Large intestine (tissue), 3 donors: ENCODE results near the gene SPATA3. TPM values are rescaled to one million over a fixed set of nuclear protein-coding genes. Genes with fewer than 3 reads are reported as not detected.
"Not testable (repeated sequence)": the region's sequence is repeated elsewhere in the genome, so short reads cannot be mapped to it uniquely, and the experiment has no call there.

Source experiments
- DNase-seq, 2 donors: peaks; one replicate each; pipeline versions ENCODE4 v3.0.0 to v3.0.0-alpha.2; 2013
- H3K27ac ChIP-seq: one replicate; pipeline ENCODE4 v1.5.1; 2013; ENCODE audit warnings: low read length
- H3K27me3 ChIP-seq: 2 replicates; pipeline ENCODE4 v1.6.1; 2013; ENCODE audit warnings: low read length; ENCODE audit not compliant: control insufficient read depth, insufficient read depth
- H3K36me3 ChIP-seq: 2 replicates; pipeline ENCODE4 v1.6.1; 2013; ENCODE audit warnings: low read length; ENCODE audit not compliant: control insufficient read depth, insufficient read depth
- H3K4me1 ChIP-seq: one replicate; pipeline ENCODE4 v1.6.1; 2013; ENCODE audit warnings: low read length; ENCODE audit not compliant: control insufficient read depth, insufficient read depth
- H3K4me3 ChIP-seq: one replicate; pipeline ENCODE4 v1.5.1; 2013; ENCODE audit warnings: low read length
- H3K9me3 ChIP-seq: one replicate; pipeline ENCODE4 v1.6.1; 2013; ENCODE audit warnings: mild to moderate bottlenecking, low read depth, low read length, moderate library complexity; ENCODE audit not compliant: control insufficient read depth
- WGBS: methylation state at CpG from one replicate; pipeline ENCODE4 v1.1.5; 2013; ENCODE audit warnings: low lambda C conversion rate; ENCODE audit not compliant: insufficient coverage; 5-methylcytosine and 5-hydroxymethylcytosine counted together
- polyA plus RNA-seq: library from polyadenylated mRNA; unstranded; fragments of 120-200 nt; gene quantifications from one replicate; pipeline ENCODE4 v1.2.1, GENCODE V29; 2013

SPATA3 gene
- polyA plus RNA-seq, 1 donor, result not detected

GRCh38 chr2:230955163-230955737 lies 40.7 kb upstream of the SPATA3 start:
- H3K36me3 ChIP-seq, result no peaks in the 10 kb centered on the region
- H3K4me3 ChIP-seq, result no peak overlapping the region
- WGBS, result no CpG with 5 or more reads among the region's 1 CpG
- DNase-seq, result no peak
- H3K27ac ChIP-seq, result no peak overlapping the region
- peaks cover 22% of the 10 kb centered on the region for H3K27me3 ChIP-seq
- no peaks in the 10 kb centered on the region for H3K9me3 ChIP-seq
- H3K4me1 ChIP-seq, result peaks cover 5% of the 10 kb centered on the region

GRCh38 chr2:230956827-230957755 lies 38.8 kb upstream of the SPATA3 start:
- peak in 1 of 2 donors; percentile 51 for DNase-seq
- Histone ChIP-seq H3K4me3 (peak overlapping the region; percentile 15), H3K27me3 (peaks cover 22% of the 10 kb centered on the region), H3K9me3 (no peaks in the 10 kb centered on the region), H3K4me1 (peaks cover 5% of the 10 kb centered on the region), H3K36me3 (no peaks in the 10 kb centered on the region), H3K27ac (no peak overlapping the region)
- 30% methylated on average over 4 of the region's 43 CpGs for WGBS

DNA sequence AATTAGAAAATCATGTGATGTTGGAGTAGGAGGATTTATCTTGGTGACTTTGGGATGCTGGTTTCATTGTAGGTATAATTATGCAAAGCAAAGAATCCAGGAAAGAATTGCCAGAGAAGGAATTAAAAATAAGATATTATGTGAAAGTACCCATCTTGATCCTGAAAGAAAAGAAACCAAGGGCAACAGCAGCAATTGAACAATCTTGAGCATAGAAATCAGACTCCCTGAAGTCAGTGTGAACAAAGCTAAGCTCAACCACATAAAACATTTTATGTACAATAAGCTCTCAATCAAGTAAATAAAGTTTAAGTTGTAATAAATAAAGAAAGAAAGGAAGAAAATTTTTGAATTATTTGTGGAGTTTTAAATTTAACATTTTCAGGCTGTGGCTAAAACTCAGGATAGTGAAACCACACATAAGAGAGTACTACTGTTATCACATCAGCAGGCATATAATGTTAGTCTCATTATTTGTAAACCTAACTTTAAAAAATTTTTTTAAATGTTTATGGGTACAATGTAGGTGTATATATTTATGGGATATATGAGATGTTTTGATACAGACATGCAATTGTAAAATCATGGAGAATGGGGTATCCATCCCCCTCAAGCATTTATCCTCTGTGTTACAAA lies 38.0 kb upstream of the SPATA3 start:
- no peak overlapping the region for H3K27ac ChIP-seq
- peak overlapping the region; percentile 15 for H3K4me3 ChIP-seq
- H3K27me3 ChIP-seq, result peaks cover 22% of the 10 kb centered on the region
- H3K36me3 ChIP-seq, result no peaks in the 10 kb centered on the region
- DNase-seq, result no peak
- no peaks in the 10 kb centered on the region for H3K9me3 ChIP-seq
- peaks cover 5% of the 10 kb centered on the region for H3K4me1 ChIP-seq

- no peak overlapping the region for H3K4me3 ChIP-seq
- H3K9me3 ChIP-seq, result peaks cover 1% of the 10 kb centered on the region
- no peaks in the 10 kb centered on the region for H3K36me3 ChIP-seq
- no peak overlapping the region for H3K27ac ChIP-seq
- 0% methylated on average over 1 of the region's 8 CpGs for WGBS
- peak in 1 of 2 donors; percentile 40 for DNase-seq
- peaks cover 5% of the 10 kb centered on the region for H3K4me1 ChIP-seq
- H3K27me3 ChIP-seq, result peaks cover 18% of the 10 kb centered on the region
Observed at GRCh38 chr2:230958820-230959756, 36.8 kb upstream of the SPATA3 start.

DNA sequence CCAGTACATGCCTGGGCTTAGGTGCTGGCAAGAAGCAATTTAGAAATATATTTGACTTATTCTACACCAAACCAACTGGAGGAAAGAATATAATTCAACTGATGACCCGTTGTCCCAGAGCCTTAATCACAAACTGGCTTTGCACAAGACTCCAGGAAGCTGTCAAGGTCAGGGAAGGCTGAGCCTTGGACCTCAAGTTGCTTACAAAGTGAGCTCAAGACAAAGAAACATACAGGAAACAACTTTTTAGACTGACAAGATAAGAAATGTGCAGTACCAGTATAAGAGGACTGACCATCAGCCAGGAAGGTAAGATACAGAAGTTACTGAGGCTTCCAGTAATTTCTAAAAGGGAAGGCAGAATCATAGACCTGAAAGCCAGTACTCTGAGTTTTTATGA lies 35.9 kb upstream of the SPATA3 start:
- Histone ChIP-seq H3K27me3 (peaks cover 18% of the 10 kb centered on the region), H3K9me3 (peaks cover 6% of the 10 kb centered on the region), H3K4me3 (no peak overlapping the region), H3K27ac (no peak overlapping the region), H3K36me3 (no peaks in the 10 kb centered on the region), H3K4me1 (peaks cover 5% of the 10 kb centered on the region)
- peak in 1 of 2 donors; percentile 55 for DNase-seq
- no CpG with 5 or more reads among the region's 1 CpG for WGBS

DNA sequence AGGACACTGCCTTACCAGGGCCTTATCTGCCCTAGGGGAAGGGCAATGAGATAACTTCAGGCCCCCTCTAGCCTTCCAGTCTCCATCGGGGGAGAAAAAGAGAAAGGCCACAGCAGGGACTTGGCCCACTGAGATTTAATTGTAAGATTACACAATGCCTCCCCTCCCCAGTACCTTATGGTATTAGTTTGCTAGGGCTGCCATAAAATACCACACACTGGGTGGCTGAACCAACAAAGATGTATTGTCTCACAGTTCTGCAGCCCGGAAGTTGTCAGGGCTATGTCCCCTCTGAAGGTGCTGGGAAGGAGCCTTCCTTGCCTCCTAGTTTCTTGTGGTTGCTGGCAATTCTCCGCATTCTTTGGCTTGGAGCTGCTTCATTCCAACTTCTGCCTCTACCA lies 34.8 kb upstream of the SPATA3 start:
- no peak overlapping the region for H3K27ac ChIP-seq
- peaks cover 14% of the 10 kb centered on the region for H3K27me3 ChIP-seq
- no peaks in the 10 kb centered on the region for H3K36me3 ChIP-seq
- H3K9me3 ChIP-seq, result peaks cover 6% of the 10 kb centered on the region
- peaks cover 5% of the 10 kb centered on the region for H3K4me1 ChIP-seq
- peak in 1 of 2 donors; percentile 27 for DNase-seq
- no peak overlapping the region for H3K4me3 ChIP-seq
- no CpG with 5 or more reads among the region's 3 CpGs for WGBS

DNA sequence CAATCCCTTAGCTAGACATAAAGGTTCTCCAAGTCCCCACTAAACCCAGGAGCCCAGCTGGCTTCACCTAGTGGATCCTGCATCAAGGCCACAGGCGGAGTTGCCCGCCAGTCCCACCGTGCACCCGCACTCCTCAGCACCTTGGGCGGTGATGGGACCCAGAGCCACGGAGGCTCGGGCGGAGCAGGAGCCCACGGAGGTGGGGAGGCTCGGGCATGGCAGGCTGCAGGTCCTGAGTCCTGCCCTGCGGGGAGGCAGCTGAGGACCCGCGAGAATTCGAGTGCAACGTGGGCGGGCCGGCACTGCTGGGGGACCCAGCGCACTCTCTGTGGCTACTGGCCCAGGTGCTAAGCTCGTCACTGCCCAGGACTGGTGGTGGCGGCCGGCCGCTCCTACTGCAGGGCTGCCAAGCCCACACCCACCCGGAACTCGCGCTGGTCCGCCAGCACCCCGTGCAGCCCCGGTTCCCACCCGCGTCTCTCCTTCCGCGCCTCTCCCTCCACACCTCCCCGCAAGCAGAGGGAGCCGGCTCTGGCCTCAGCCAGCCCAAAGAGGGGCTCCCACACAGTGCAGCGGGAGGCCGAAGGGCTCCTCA lies 31.7 kb upstream of the SPATA3 start:
- Histone ChIP-seq H3K27ac (no peak overlapping the region), H3K27me3 (no peaks in the 10 kb centered on the region), H3K9me3 (peaks cover 6% of the 10 kb centered on the region), H3K36me3 (no peaks in the 10 kb centered on the region), H3K4me3 (no peak overlapping the region), H3K4me1 (peaks cover 5% of the 10 kb centered on the region)
- WGBS, result no CpG with 5 or more reads among the region's 36 CpGs
- DNase-seq, result no peak

DNA sequence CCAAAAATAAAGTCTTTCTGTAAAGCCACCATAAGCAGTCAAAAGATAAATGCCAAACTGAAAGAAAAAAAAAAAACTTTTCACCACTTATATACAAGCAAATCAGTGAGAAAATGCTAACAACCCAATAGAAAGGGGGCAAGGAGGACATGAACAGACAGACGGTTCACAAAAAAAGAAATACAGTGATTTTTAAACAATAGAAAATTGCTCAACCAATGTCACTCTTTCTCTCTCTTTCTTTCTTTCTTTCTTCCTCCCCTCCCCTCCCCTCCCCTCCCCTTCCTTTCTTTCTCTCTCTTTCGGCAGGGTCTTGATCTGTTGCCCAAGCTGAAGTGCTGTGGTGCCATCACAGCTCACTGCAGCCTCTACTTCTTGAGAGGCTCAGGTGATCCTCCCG lies 28.8 kb upstream of the SPATA3 start:
- DNase-seq, result no peak
- Histone ChIP-seq H3K4me1 (no peaks in the 10 kb centered on the region), H3K9me3 (peaks cover 6% of the 10 kb centered on the region), H3K36me3 (no peaks in the 10 kb centered on the region), H3K27ac (no peak overlapping the region), H3K27me3 (no peaks in the 10 kb centered on the region), H3K4me3 (no peak overlapping the region)
- WGBS, result 67% methylated on average over 1 of the region's 3 CpGs

DNA sequence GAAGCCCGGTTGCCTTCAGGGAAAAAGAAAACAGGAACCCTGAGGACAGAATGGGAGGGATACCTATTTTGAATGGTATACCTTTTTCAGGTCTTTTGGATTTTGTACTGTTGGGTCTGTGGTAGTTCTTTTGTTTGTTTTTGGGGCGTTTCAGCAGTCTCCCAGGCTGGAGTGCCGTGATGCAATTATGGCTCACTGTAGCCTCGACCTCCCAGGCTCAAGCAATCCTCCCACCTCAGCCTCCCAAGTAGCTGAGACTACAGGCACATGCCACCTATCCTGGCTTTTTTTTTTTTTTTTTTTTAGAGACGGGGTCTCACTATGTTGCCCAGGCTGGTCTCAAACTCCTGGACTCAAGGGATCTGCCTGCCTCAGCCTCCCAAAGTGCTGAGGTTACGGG lies 27.6 kb upstream of the SPATA3 start:
- H3K4me3 ChIP-seq, DNase-seq, H3K9me3 ChIP-seq, H3K27ac ChIP-seq, H3K27me3 ChIP-seq, H3K4me1 ChIP-seq, H3K36me3 ChIP-seq: not testable (repeated sequence)
- WGBS, result no CpG with 5 or more reads among the region's 6 CpGs
